T-helper 9 cell (primary cell): ENCODE measurements around the gene AP5S1.
A peak's percentile ranks its signal among the peaks of the same experiment; 100 is the strongest.
"Not testable (repeated sequence)": the region's sequence is repeated elsewhere in the genome, so short reads cannot be mapped to it uniquely, and the experiment has no call there.

Experiments
- DNase-seq: peaks from one replicate; pipeline ENCODE4 v3.0.0-alpha.2; 2020
- total RNA-seq, 2 donors: gene quantifications; one replicate each; lab custom pipeline; 2026; lab: John Stamatoyannopoulos, UW

Gene AP5S1
- 9.4 to 17.1 reads per million in 2 donors for total RNA-seq

- DNase-seq: peak; percentile 90
Observed at GRCh38 chr20:3820048-3820900, at the start of gene AP5S1. TSS of gene AP5S1 (plus strand) at chr20:3820547. CDS start at chr20:3822118, 1,571 bp downstream.

GRCh38 chr20:3771552-3772058 lies 48.7 kb upstream of the AP5S1 start:
- no peak for DNase-seq

GRCh38 chr20:3775457-3776108 lies 44.8 kb upstream of the AP5S1 start:
- DNase-seq: no peak

GRCh38 chr20:3777381-3777715 lies 43.0 kb upstream of the AP5S1 start:
- no peak for DNase-seq

GRCh38 chr20:3777716-3778629 lies 42.4 kb upstream of the AP5S1 start:
- no peak for DNase-seq

GRCh38 chr20:3778976-3779375 lies 41.4 kb upstream of the AP5S1 start:
- no peak for DNase-seq

- no peak for DNase-seq
Observed at GRCh38 chr20:3781153-3781910, 39.0 kb upstream of the AP5S1 start, which contains the start of gene SPEF1. TSS of gene SPEF1 (minus strand) at chr20:3781448. CDS start at chr20:3781287, 161 bp downstream.

GRCh38 chr20:3782597-3782996 lies 37.8 kb upstream of the AP5S1 start:
- DNase-seq: no peak

- no peak for DNase-seq
Observed at GRCh38 chr20:3783068-3783489, 37.3 kb upstream of the AP5S1 start.

GRCh38 chr20:3783511-3784195 lies 36.7 kb upstream of the AP5S1 start:
- DNase-seq: no peak

- DNase-seq: no peak
Observed at GRCh38 chr20:3784216-3784853, 36.0 kb upstream of the AP5S1 start.

- no peak for DNase-seq
Observed at GRCh38 chr20:3784863-3785239, 35.5 kb upstream of the AP5S1 start.

GRCh38 chr20:3785240-3786125 lies 34.9 kb upstream of the AP5S1 start:
- DNase-seq: no peak

- peak; percentile 28 for DNase-seq
Observed at GRCh38 chr20:3786126-3786484, 34.2 kb upstream of the AP5S1 start.

GRCh38 chr20:3786665-3787323 lies 33.6 kb upstream of the AP5S1 start, which contains the start of gene CENPB:
TSS of gene CENPB (minus strand) at chr20:3786740. CDS start at chr20:3786483, 257 bp downstream.
- peak; percentile 92 for DNase-seq

GRCh38 chr20:3787324-3788014 lies 32.9 kb upstream of the AP5S1 start:
- no peak for DNase-seq

GRCh38 chr20:3788685-3789155 lies 31.6 kb upstream of the AP5S1 start:
- no peak for DNase-seq

- not testable (repeated sequence) for DNase-seq
Observed at GRCh38 chr20:3789201-3789600, 31.1 kb upstream of the AP5S1 start.
